ENCODE data around the gene SLC9A7.
"Not testable (repeated sequence)": the region's sequence is repeated elsewhere in the genome, so short reads cannot be mapped to it uniquely, and the experiment has no call there.

The SLC9A7 gene

GRCh38 chrX:46754036-46754435 lies 4.9 kb downstream of the SLC9A7 start:
- DNase-seq (ENCODE audit: low spot score), result peak; percentile 19

GRCh38 chrX:46750889-46751288 lies 8.0 kb downstream of the SLC9A7 start:
- no peak for DNase-seq (ENCODE audit: low spot score)

- no peak for DNase-seq (ENCODE audit: low spot score)
Observed at GRCh38 chrX:46744009-46744408, 14.9 kb downstream of the SLC9A7 start.

GRCh38 chrX:46743046-46743445 lies 15.9 kb downstream of the SLC9A7 start:
- no peak for DNase-seq (ENCODE audit: low spot score)

- no peak for DNase-seq (ENCODE audit: low spot score)
Observed at GRCh38 chrX:46739736-46740135, 19.2 kb downstream of the SLC9A7 start.

GRCh38 chrX:46737462-46737861 lies 21.5 kb downstream of the SLC9A7 start:
- DNase-seq (ENCODE audit: low spot score), result no peak

- DNase-seq (ENCODE audit: low spot score), result no peak
Observed at GRCh38 chrX:46737041-46737440, 21.9 kb downstream of the SLC9A7 start.

- DNase-seq (ENCODE audit: low spot score), result no peak
Observed at GRCh38 chrX:46735622-46736021, 23.3 kb downstream of the SLC9A7 start.

GRCh38 chrX:46733226-46733625 lies 25.7 kb downstream of the SLC9A7 start:
- DNase-seq (ENCODE audit: low spot score), result no peak

GRCh38 chrX:46730765-46731164 lies 28.2 kb downstream of the SLC9A7 start:
- no peak for DNase-seq (ENCODE audit: low spot score)

GRCh38 chrX:46727441-46727840 lies 31.5 kb downstream of the SLC9A7 start:
- DNase-seq (ENCODE audit: low spot score), result no peak

- DNase-seq (ENCODE audit: low spot score), result not testable (repeated sequence)
Observed at GRCh38 chrX:46723569-46723927, 35.4 kb downstream of the SLC9A7 start.

- DNase-seq (ENCODE audit: low spot score), result no peak
Observed at GRCh38 chrX:46722742-46723568, 36.0 kb downstream of the SLC9A7 start.

- no peak for DNase-seq (ENCODE audit: low spot score)
Observed at GRCh38 chrX:46716796-46717195, 42.1 kb downstream of the SLC9A7 start.

- no peak for DNase-seq (ENCODE audit: low spot score)
Observed at GRCh38 chrX:46715997-46716396, 42.9 kb downstream of the SLC9A7 start.

GRCh38 chrX:46715530-46715929 lies 43.4 kb downstream of the SLC9A7 start:
- no peak for DNase-seq (ENCODE audit: low spot score)

GRCh38 chrX:46713672-46714490 lies 45.0 kb downstream of the SLC9A7 start:
- peak; percentile 30 for DNase-seq (ENCODE audit: low spot score)

GRCh38 chrX:46712764-46713163 lies 46.2 kb downstream of the SLC9A7 start:
- peak; percentile 26 for DNase-seq (ENCODE audit: low spot score)

GRCh38 chrX:46710927-46711623 lies 47.8 kb downstream of the SLC9A7 start:
- peak; percentile 64 for DNase-seq (ENCODE audit: low spot score)

- DNase-seq (ENCODE audit: low spot score), result no peak
Observed at GRCh38 chrX:46710425-46710824, 48.5 kb downstream of the SLC9A7 start.

- DNase-seq (ENCODE audit: low spot score), result no peak
Observed at GRCh38 chrX:46707274-46707965, 51.5 kb downstream of the SLC9A7 start.

- DNase-seq (ENCODE audit: low spot score), result no peak
Observed at GRCh38 chrX:46704767-46705386, 54.0 kb downstream of the SLC9A7 start.

All from NAMALWA (cell line).